H1 (cell line): ENCODE measurements around the gene ZNF91. TPM values are rescaled to one million over a fixed set of nuclear protein-coding genes. Genes with fewer than 3 reads are reported as not detected.
A peak's percentile ranks its signal among the peaks of the same experiment; 100 is the strongest.

ENCODE experiments used
- CTCF ChIA-PET: fragments of 300-600 bp; sonication (Branson Sonifier 250); formaldehyde crosslinking; loops from one replicate; lab custom pipeline; 2021; ENCODE audit not compliant: partially characterized antibody; lab: Charles Lee
- POLR2A ChIA-PET: fragments of 300-600 bp; sonication (Branson Sonifier 250); formaldehyde crosslinking; loops from one replicate; lab custom pipeline; 2021; ENCODE audit warnings: inconsistent platforms; ENCODE audit not compliant: partially characterized antibody; lab: Charles Lee
- DNase-seq, 2 experiments: peaks; one replicate each; pipeline versions ENCODE4 v3.0.0 to v3.0.0-alpha.2; 2010 to 2022; ENCODE audit warnings: low spot score in 2 of 2, low read depth in 1 of 2, mixed read lengths in 1 of 2
- FAIRE-seq: peaks from 2 replicates; lab custom pipeline; 2011; peaks lifted over from hg19 to GRCh38; lab: Jason Lieb, UNC
- H2AFZ ChIP-seq: 2 replicates; pipeline ENCODE4 v1.8.1; 2012; ENCODE audit warnings: low read length, inconsistent platforms
- H2AK5ac ChIP-seq: 2 replicates; pipeline ENCODE4 v1.6.1; 2013; ENCODE audit warnings: low read depth, low read length
- H2BK120ac ChIP-seq: replicated peaks from 2 replicates; pipeline ENCODE3; 2013; ENCODE audit warnings: low read depth, low read length, inconsistent platforms
- H2BK12ac ChIP-seq: 2 replicates; pipeline ENCODE4 v1.6.1; 2013; ENCODE audit warnings: low read depth, low read length
- H2BK15ac ChIP-seq: 2 replicates; pipeline ENCODE4 v1.6.1; 2013; ENCODE audit warnings: low read length
- H2BK20ac ChIP-seq: 2 replicates; pipeline ENCODE4 v1.6.1; 2013; ENCODE audit warnings: low read length
- H2BK5ac ChIP-seq: 2 replicates; pipeline ENCODE4 v1.6.1; 2013; ENCODE audit warnings: low read depth, low read length
- H3K14ac ChIP-seq: 2 replicates; pipeline ENCODE4 v1.6.1; 2013; ENCODE audit warnings: inconsistent platforms; ENCODE audit not compliant: insufficient read length
- H3K18ac ChIP-seq: 2 replicates; pipeline ENCODE4 v1.6.1; 2013; ENCODE audit warnings: low read length; ENCODE audit errors: extremely low read depth
- H3K23ac ChIP-seq: 2 replicates; pipeline ENCODE4 v1.6.1; 2013; ENCODE audit warnings: inconsistent platforms; ENCODE audit not compliant: insufficient read length
- H3K23me2 ChIP-seq: 2 replicates; pipeline ENCODE4 v1.6.1; 2013; ENCODE audit warnings: low read depth, low read length
- H3K27ac ChIP-seq: 2 replicates; pipeline ENCODE4 v1.6.1; 2011; ENCODE audit warnings: low read depth, low read length, inconsistent platforms
- H3K27me3 ChIP-seq, 4 experiments: replicated peaks in 1 of 4; 1 replicate in 1 of 4; 2 replicates in 3 of 4; pipeline versions ENCODE4 v1.6.1 to v1.8.1; 2011 to 2013; ENCODE audit warnings: low read length in 3 of 4, mild to moderate bottlenecking in 3 of 4, inconsistent platforms in 2 of 4, mixed read lengths in 2 of 4, moderate library complexity in 1 of 4; ENCODE audit not compliant: control insufficient read depth in 3 of 4, insufficient read depth in 3 of 4; ENCODE audit errors: extremely low read depth in 1 of 4
- H3K36me3 ChIP-seq, 4 experiments: 2 replicates each; pipeline versions ENCODE4 v1.6.1 to v1.8.1; 2011 to 2013; ENCODE audit warnings: mild to moderate bottlenecking in 4 of 4, low read length in 3 of 4, moderate library complexity in 2 of 4, control low read depth in 1 of 4, inconsistent platforms in 1 of 4; ENCODE audit not compliant: insufficient read depth in 4 of 4, control insufficient read depth in 2 of 4
- H3K4ac ChIP-seq: replicated peaks from 2 replicates; pipeline ENCODE3; 2013; ENCODE audit warnings: low read length, low read depth, mixed read lengths, inconsistent platforms; ENCODE audit not compliant: insufficient read length
- H3K4me1 ChIP-seq, 4 experiments: replicated peaks in 1 of 4; 1 replicate in 1 of 4; 2 replicates in 3 of 4; pipeline versions ENCODE4 v1.6.1 to v1.8.1; 2011 to 2013; ENCODE audit warnings: low read length in 3 of 4, inconsistent platforms in 2 of 4, mixed read lengths in 1 of 4; ENCODE audit not compliant: insufficient read depth in 4 of 4, control insufficient read depth in 3 of 4
- H3K4me2 ChIP-seq, 2 experiments: 2 replicates each; pipeline versions ENCODE4 v1.6.1 to v1.8.1; 2011 to 2013; ENCODE audit warnings: low read depth in 2 of 2, low read length in 2 of 2, control low read depth in 1 of 2, inconsistent platforms in 1 of 2, mild to moderate bottlenecking in 1 of 2; ENCODE audit not compliant: insufficient read depth in 1 of 2
- H3K4me3 ChIP-seq, 4 experiments: fragments of 200-600, 300-600 bp in 1 of 4; sonication (generic), shearing (Covaris generic), sonication (Bioruptor Twin) in 1 of 4; 2 replicates each; pipeline versions ENCODE4 v1.5.1 to v1.8.1; 2011 to 2016; ENCODE audit warnings: low read length in 4 of 4, low read depth in 3 of 4, control low read depth in 2 of 4, inconsistent platforms in 2 of 4, mild to moderate bottlenecking in 2 of 4, mixed read lengths in 1 of 4, moderate library complexity in 1 of 4; ENCODE audit not compliant: insufficient read depth in 2 of 4; ENCODE audit errors: extremely low read depth in 1 of 4
- H3K56ac ChIP-seq: replicated peaks from 2 replicates; pipeline ENCODE3; 2013; ENCODE audit warnings: low read depth, mild to moderate bottlenecking, mixed read lengths, low read length, inconsistent platforms; ENCODE audit not compliant: insufficient read length
- H3K79me1 ChIP-seq: 2 replicates; pipeline ENCODE4 v1.6.1; 2013; ENCODE audit warnings: low read depth, low read length, control low read depth
- H3K79me2 ChIP-seq, 2 experiments: 2 replicates each; pipeline versions ENCODE4 v1.6.1 to v1.8.1; 2012 to 2013; ENCODE audit warnings: low read length in 2 of 2, mild to moderate bottlenecking in 2 of 2, inconsistent platforms in 1 of 2; ENCODE audit not compliant: insufficient read depth in 2 of 2, control insufficient read depth in 1 of 2
- H3K9ac ChIP-seq, 4 experiments: replicated peaks in 1 of 4; 1 replicate in 1 of 4; 2 replicates in 3 of 4; pipeline versions ENCODE4 v1.6.1 to v1.8.1; 2011 to 2013; ENCODE audit warnings: low read depth in 3 of 4, low read length in 3 of 4, control low read depth in 2 of 4, mild to moderate bottlenecking in 2 of 4, moderate library complexity in 2 of 4, inconsistent platforms in 1 of 4; ENCODE audit errors: extremely low read depth in 1 of 4
- H3K9me3 ChIP-seq, 2 experiments: 2 replicates each; pipeline versions ENCODE4 v1.6.1 to v1.8.1; 2012 to 2013; ENCODE audit warnings: mild to moderate bottlenecking in 2 of 2, moderate library complexity in 2 of 2, control low read depth in 1 of 2, inconsistent platforms in 1 of 2, low read depth in 1 of 2, low read length in 1 of 2, mixed read lengths in 1 of 2; ENCODE audit not compliant: insufficient read depth in 2 of 2
- H4K20me1 ChIP-seq, 2 experiments: replicated peaks in 1 of 2; 2 replicates each; pipeline versions ENCODE3 to v1.8.1; 2011 to 2013; ENCODE audit warnings: inconsistent platforms in 2 of 2, low read length in 2 of 2, mild to moderate bottlenecking in 1 of 2; ENCODE audit not compliant: insufficient read depth in 2 of 2, control insufficient read depth in 1 of 2
- H4K5ac ChIP-seq: 2 replicates; pipeline ENCODE4 v1.6.1; 2013; ENCODE audit warnings: low read length, low read depth, mixed read lengths, inconsistent platforms; ENCODE audit not compliant: insufficient read length
- H4K8ac ChIP-seq: 2 replicates; pipeline ENCODE4 v1.8.0; 2013; ENCODE audit warnings: mild to moderate bottlenecking, moderate library complexity, low read length, inconsistent platforms; ENCODE audit not compliant: insufficient read depth; ENCODE audit errors: extremely low read depth
- H4K91ac ChIP-seq: replicated peaks from 2 replicates; pipeline ENCODE3; 2013; ENCODE audit warnings: low read length, mixed read lengths, inconsistent platforms; ENCODE audit not compliant: insufficient read length
- JUND ChIP-seq: IDR thresholded peaks from 2 replicates; pipeline ENCODE4 v1.6.1; 2011; ENCODE audit warnings: mild to moderate bottlenecking, improper control_type of control experiment, low read length
- KDM5A ChIP-seq: fragments of 200-600 bp; IDR thresholded peaks from 2 replicates; pipeline ENCODE4 v1.7.1; 2012; ENCODE audit warnings: mild to moderate bottlenecking, low read length, inconsistent platforms, mixed read lengths
- MAFK ChIP-seq: IDR thresholded peaks from 2 replicates; pipeline ENCODE4 v1.6.1; 2012; ENCODE audit warnings: low read depth, mild to moderate bottlenecking, improper control_type of control experiment, low read length
- POLR2AphosphoS5 ChIP-seq: IDR thresholded peaks from 2 replicates; pipeline ENCODE4 v1.6.1; 2011; ENCODE audit warnings: low read depth, low read length
- ZNF274 ChIP-seq: IDR thresholded peaks from 2 replicates; pipeline ENCODE4 v1.7.0; 2012; ENCODE audit warnings: low read length, borderline replicate concordance; ENCODE audit errors: extremely low read depth
- WGBS, 2 experiments: shearing (Covaris generic) in 1 of 2; methylation state at CpG; one replicate each; pipeline versions ENCODE4 v1.1.6 to v1.1.7; 2013 to 2015; ENCODE audit warnings: low lambda C conversion rate in 2 of 2, mixed read lengths in 2 of 2, inconsistent platforms in 1 of 2, low coverage in 1 of 2, missing lambda C conversion rate in 1 of 2; ENCODE audit not compliant: insufficient replicate concordance in 2 of 2, insufficient coverage in 1 of 2, insufficient read length in 1 of 2; ENCODE audit errors: extremely low coverage in 1 of 2, missing lambda C conversion rate in 1 of 2; 5-methylcytosine and 5-hydroxymethylcytosine counted together
- polyA plus RNA-seq, 7 experiments: library from polyadenylated mRNA; depleted of rRNA in 3 of 7; stranded (reverse) in 5 of 7; unstranded in 2 of 7; fragments of >200 nt in 5 of 7; fragments of 200-250 nt in 2 of 7; gene quantifications; 1 replicate in 5 of 7; 2 replicates in 1 of 7; 4 replicates in 1 of 7; pipeline versions ENCODE4 v1.2.1 to v1.2.3, GENCODE V29; 2011 to 2013; ENCODE audit warnings: missing spikeins in 2 of 7, mixed read lengths in 2 of 7
- total RNA-seq: library from RNA; stranded (reverse); fragmentation: NEBNext Ultra II Directional; extraction: Animal tissue kit (Norgen Biotek cat#: 25700); gene quantifications from 2 replicates; pipeline ENCODE4 v1.2.1, GENCODE V29; 2021

The ZNF91 gene
- total and polyA plus RNA-seq, 2 of the 8 experiments (the other 6 are each of a cell fraction or from before 2014, with no cell fraction given) = 16.5 to 35.1 TPM

- no peak overlapping the region for H4K5ac ChIP-seq
- no peak overlapping the region for H4K8ac ChIP-seq
- peaks cover 0 to 43% of the 10 kb centered on the region in 2 experiments; a peak in 3 of 4 replicates for H3K79me2 ChIP-seq
- H2BK20ac ChIP-seq = no peak overlapping the region
- H2BK5ac ChIP-seq = no peak overlapping the region
- peak; percentile 53; the same call in 1 of the 2 replicates for TF ChIP-seq MAFK
- no peak for TF ChIP-seq JUND
- TF ChIP-seq KDM5A = no peak
- TF ChIP-seq POLR2AphosphoS5 = no peak
- no peak for TF ChIP-seq ZNF274
- no peak overlapping the region for H2AK5ac ChIP-seq
- POLR2A ChIA-PET = interaction anchor here (1.2 to 1.7 kb wide), 2 partner anchors 11 to 629 kb away, joined by 3 to 4 read pairs; no protein-coding TSS in a partner anchor
- H3K9me3 ChIP-seq = no peaks in the 10 kb centered on the region
- FAIRE-seq = no peak
- no peak overlapping the region for H2BK15ac ChIP-seq
- peaks cover 6 to 53% (median 42%) of the 10 kb centered on the region in 4 experiments; a peak in 7 of 8 replicates for H3K36me3 ChIP-seq
- WGBS, 2 experiments = 91% methylated on average over 1 of the region's 1 CpG; no CpG with 5 or more reads in 1 of the 2 experiments
- H2BK120ac ChIP-seq = no peak overlapping the region
- H3K14ac ChIP-seq = no peak overlapping the region
- no peak overlapping the region for H3K9ac ChIP-seq
- H4K91ac ChIP-seq = no peak overlapping the region
- H3K23ac ChIP-seq = no peak overlapping the region
- no peak overlapping the region for H2AFZ ChIP-seq
- no peak overlapping the region for H3K4me2 ChIP-seq
- no peak overlapping the region for H3K27ac ChIP-seq
- H3K27me3 ChIP-seq = no peaks in the 10 kb centered on the region
- H3K4me1 ChIP-seq = no peaks in the 10 kb centered on the region
- no peak for DNase-seq
- no peak overlapping the region for H2BK12ac ChIP-seq
- H4K20me1 ChIP-seq = peaks cover 3 to 4% of the 10 kb centered on the region in 2 experiments
- no peak overlapping the region for H3K4ac ChIP-seq
- no peak overlapping the region for H3K18ac ChIP-seq
- CTCF ChIA-PET = interaction anchor here (2.3 kb wide), 1 partner anchor 10 kb away, joined by 5 read pairs; no protein-coding TSS in a partner anchor
- no peaks in the 10 kb centered on the region for H3K23me2 ChIP-seq
- H3K79me1 ChIP-seq = peaks cover 9% of the 10 kb centered on the region
- H3K4me3 ChIP-seq = no peak overlapping the region
- H3K56ac ChIP-seq = no peak overlapping the region
These were observed 9.4 kb upstream of the ZNF91 start for GRCh38 chr19:23404676-23405075.
